OCI-LY3 (cell line): ENCODE measurements around the gene GNAQ.

ENCODE experiments used
- H2AFZ ChIP-seq: fragments of 200-600, 300-600 bp; shearing (Covaris generic); 2 replicates; pipeline ENCODE4 v1.6.0; 2014; ENCODE audit warnings: antibody characterized with exemption, low read depth, low read length
- H3K27ac ChIP-seq: fragments of 200-600, 300-600 bp; sonication (generic); 2 replicates; pipeline ENCODE4 v1.5.1; 2014; ENCODE audit warnings: mild to moderate bottlenecking, low read length, moderate library complexity, mixed read lengths
- H3K27me3 ChIP-seq: fragments of 200-600, 300-600 bp; sonication (generic); 2 replicates; pipeline ENCODE4 v1.6.1; 2014; ENCODE audit warnings: low read depth, low read length, mixed read lengths
- H3K36me3 ChIP-seq: fragments of 200-600, 300-600 bp; sonication (generic); replicated peaks from 2 replicates; pipeline ENCODE3; 2014; ENCODE audit warnings: low read depth, low read length, mixed read lengths
- H3K4me1 ChIP-seq: fragments of 300-600, 200-600 bp; sonication (generic); 2 replicates; pipeline ENCODE4 v1.6.1; 2014; ENCODE audit warnings: low read length, mixed read lengths
- H3K4me2 ChIP-seq: fragments of 200-600, 300-600 bp; sonication (generic); 2 replicates; pipeline ENCODE4 v1.6.1; 2014; ENCODE audit warnings: low read length, mixed read lengths
- H3K4me3 ChIP-seq: fragments of 300-600, 200-600 bp; sonication (generic); 2 replicates; pipeline ENCODE4 v1.5.1; 2014; ENCODE audit warnings: antibody characterized with exemption, mild to moderate bottlenecking, low read length, moderate library complexity
- H3K79me2 ChIP-seq: fragments of 300-600, 200-600 bp; shearing (Covaris generic); 2 replicates; pipeline ENCODE4 v1.6.1; 2014; ENCODE audit warnings: mild to moderate bottlenecking, low read length, mixed read lengths
- H3K9ac ChIP-seq: fragments of 300-600, 200-600 bp; shearing (Covaris generic); 2 replicates; pipeline ENCODE4 v1.6.0; 2014; ENCODE audit warnings: mild to moderate bottlenecking, low read length, moderate library complexity
- H3K9me3 ChIP-seq: fragments of 200-600, 300-600 bp; shearing (Covaris generic); 2 replicates; pipeline ENCODE4 v1.6.1; 2014; ENCODE audit warnings: low read length, mixed read lengths; ENCODE audit not compliant: insufficient read depth
- H4K20me1 ChIP-seq: fragments of 200-600, 300-600 bp; sonication (generic); 2 replicates; pipeline ENCODE4 v1.6.1; 2016; ENCODE audit warnings: low read length, mixed read lengths; ENCODE audit not compliant: insufficient read depth
- CTCF ChIP-seq: fragments of 200-600, 300-600 bp; sonication (generic); IDR thresholded peaks from 2 replicates; pipeline ENCODE4 v1.5.1; 2014; ENCODE audit warnings: antibody characterized with exemption, low read length, low read depth
- EZH2phosphoT487 ChIP-seq: fragments of 200-600 bp; shearing (Covaris generic); IDR thresholded peaks from 2 replicates; pipeline ENCODE4 v1.6.1; 2018; ENCODE audit warnings: antibody characterized with exemption, mixed run types, low read depth

Gene GNAQ

GRCh38 chr9:77810637-77811119 lies 220.9 kb downstream of the GNAQ start:
- H3K4me3 ChIP-seq = no peak overlapping the region
- TF ChIP-seq EZH2phosphoT487 = no peak
- TF ChIP-seq CTCF = no peak
- H3K36me3 ChIP-seq = no peaks in the 10 kb centered on the region
- no peaks in the 10 kb centered on the region for H3K9me3 ChIP-seq
- H3K4me1 ChIP-seq = no peaks in the 10 kb centered on the region
- H3K79me2 ChIP-seq = no peaks in the 10 kb centered on the region
- no peak overlapping the region for H3K27ac ChIP-seq
- no peak overlapping the region for H3K9ac ChIP-seq
- no peaks in the 10 kb centered on the region for H4K20me1 ChIP-seq
- no peak overlapping the region for H3K4me2 ChIP-seq
- H3K27me3 ChIP-seq = no peaks in the 10 kb centered on the region
- H2AFZ ChIP-seq = no peak overlapping the region

GRCh38 chr9:77810047-77810446 lies 221.6 kb downstream of the GNAQ start:
- H3K4me3 ChIP-seq = no peak overlapping the region
- no peak for TF ChIP-seq CTCF
- TF ChIP-seq EZH2phosphoT487 = no peak
- no peak overlapping the region for H3K9ac ChIP-seq
- no peaks in the 10 kb centered on the region for H3K9me3 ChIP-seq
- H4K20me1 ChIP-seq = no peaks in the 10 kb centered on the region
- no peak overlapping the region for H3K4me2 ChIP-seq
- H2AFZ ChIP-seq = no peak overlapping the region
- H3K79me2 ChIP-seq = no peaks in the 10 kb centered on the region
- H3K27ac ChIP-seq = no peak overlapping the region
- no peaks in the 10 kb centered on the region for H3K27me3 ChIP-seq
- H3K36me3 ChIP-seq = no peaks in the 10 kb centered on the region
- no peaks in the 10 kb centered on the region for H3K4me1 ChIP-seq

- Histone ChIP-seq H3K9ac (no peak overlapping the region), H3K4me2 (no peak overlapping the region), H3K79me2 (no peaks in the 10 kb centered on the region), H3K9me3 (no peaks in the 10 kb centered on the region), H3K27me3 (no peaks in the 10 kb centered on the region), H3K36me3 (no peaks in the 10 kb centered on the region), H4K20me1 (no peaks in the 10 kb centered on the region), H3K4me3 (no peak overlapping the region), H3K27ac (no peak overlapping the region), H2AFZ (no peak overlapping the region), H3K4me1 (no peaks in the 10 kb centered on the region)
- TF ChIP-seq CTCF (no peak), EZH2phosphoT487 (no peak)
These were observed 222.1 kb downstream of the GNAQ start for GRCh38 chr9:77809552-77809951.

GRCh38 chr9:77808751-77809081 lies 222.9 kb downstream of the GNAQ start:
- H2AFZ ChIP-seq = no peak overlapping the region
- no peaks in the 10 kb centered on the region for H3K79me2 ChIP-seq
- TF ChIP-seq EZH2phosphoT487 (no peak), CTCF (no peak)
- H3K4me1 ChIP-seq = no peaks in the 10 kb centered on the region
- H3K4me2 ChIP-seq = no peak overlapping the region
- no peak overlapping the region for H3K4me3 ChIP-seq
- H3K9me3 ChIP-seq = no peaks in the 10 kb centered on the region
- H4K20me1 ChIP-seq = no peaks in the 10 kb centered on the region
- H3K36me3 ChIP-seq = no peaks in the 10 kb centered on the region
- no peaks in the 10 kb centered on the region for H3K27me3 ChIP-seq
- no peak overlapping the region for H3K9ac ChIP-seq
- no peak overlapping the region for H3K27ac ChIP-seq
